WTC11 (cell line): ENCODE measurements around the gene GDI1. TPM values are rescaled to one million over a fixed set of nuclear protein-coding genes. Genes with fewer than 3 reads are reported as not detected.

Experiments
- ATAC-seq: fragments of 200-7000 bp; cut with Tn5 transposase; 2 replicates; pipeline ENCODE4 v1.10.0; 2021; ENCODE audit warnings: mild to moderate bottlenecking, moderate library complexity
- CTCF ChIA-PET: fragments of 300-600 bp; sonication (Branson Sonifier 250); formaldehyde crosslinking; loops from one replicate; lab custom pipeline; 2021; ENCODE audit warnings: antibody characterized with exemption; lab: Charles Lee
- POLR2A ChIA-PET: fragments of 350-600 bp; sonication (Branson Sonifier 250); formaldehyde crosslinking; loops from one replicate; lab custom pipeline; 2021; ENCODE audit warnings: antibody characterized with exemption; lab: Charles Lee
- DNase-seq: peaks from one replicate; pipeline ENCODE4 v3.0.0; 2021; ENCODE audit warnings: low spot score
- H3K27ac Mint-ChIP-seq: 2 replicates; pipeline ENCODE4 v1.8.0; 2021; ENCODE audit warnings: mixed read lengths
- H3K27me3 Mint-ChIP-seq: 2 replicates; pipeline ENCODE4 v1.8.0; 2021; ENCODE audit warnings: low read depth, mild to moderate bottlenecking, moderate library complexity, mixed read lengths
- H3K36me3 Mint-ChIP-seq: 2 replicates; pipeline ENCODE4 v1.8.0; 2021; ENCODE audit warnings: mixed read lengths
- H3K4me1 Mint-ChIP-seq: 2 replicates; pipeline ENCODE4 v1.8.0; 2022; ENCODE audit warnings: mixed read lengths
- H3K4me3 Mint-ChIP-seq: 2 replicates; pipeline ENCODE4 v1.8.0; 2021; ENCODE audit warnings: mild to moderate bottlenecking, moderate library complexity, mixed read lengths
- H3K9me3 Mint-ChIP-seq: 2 replicates; pipeline ENCODE4 v1.8.0; 2021; ENCODE audit warnings: mixed read lengths
- EMX1 ChIP-seq: fragments of 250-450 bp; sonication (Bioruptor Pico); IDR thresholded peaks from 2 replicates; pipeline ENCODE4 v1.8.0; 2021; ENCODE audit warnings: mild to moderate bottlenecking
- ESRRA ChIP-seq: sonication (generic); formaldehyde crosslinking; IDR thresholded peaks from 2 replicates; pipeline ENCODE4 v1.8.1; 2022; ENCODE audit warnings: mild to moderate bottlenecking, missing genetic modification reagents, borderline replicate concordance
- FOXP1 ChIP-seq: sonication (generic); formaldehyde crosslinking; IDR thresholded peaks from 2 replicates; pipeline ENCODE4 v1.8.0; 2022; ENCODE audit warnings: missing genetic modification reagents, mild to moderate bottlenecking, moderate library complexity, borderline replicate concordance
- GTF2I ChIP-seq: fragments of 250-450 bp; sonication (Bioruptor Pico); conservative IDR thresholded peaks from 2 replicates; pipeline ENCODE4 v1.4.0; 2021; ENCODE audit warnings: mild to moderate bottlenecking
- HMGA2 ChIP-seq: fragments of 250-450 bp; sonication (Bioruptor Pico); IDR thresholded peaks from 2 replicates; pipeline ENCODE4 v1.4.0; 2021; ENCODE audit warnings: mild to moderate bottlenecking, moderate library complexity
- JUN ChIP-seq: sonication (generic); formaldehyde crosslinking; IDR thresholded peaks from 2 replicates; pipeline ENCODE4 v1.8.0; 2023; ENCODE audit warnings: mild to moderate bottlenecking, missing genetic modification reagents
- NFATC4 ChIP-seq: fragments of 250-450 bp; sonication (Bioruptor Pico); IDR thresholded peaks from 2 replicates; pipeline ENCODE4 v1.9.0; 2021; ENCODE audit warnings: mild to moderate bottlenecking
- NR2C2 ChIP-seq: sonication (generic); formaldehyde crosslinking; IDR thresholded peaks from 2 replicates; pipeline ENCODE4 v1.8.0; 2022; ENCODE audit warnings: mild to moderate bottlenecking, missing genetic modification reagents
- OVOL2 ChIP-seq: fragments of 250-450 bp; sonication (Bioruptor Pico); IDR thresholded peaks from 2 replicates; pipeline ENCODE4 v1.9.0; 2021; ENCODE audit warnings: mild to moderate bottlenecking, borderline replicate concordance
- SMAD3 ChIP-seq: sonication (generic); formaldehyde crosslinking; IDR thresholded peaks from 2 replicates; pipeline ENCODE4 v1.8.0; 2022; ENCODE audit warnings: missing genetic modification reagents, mild to moderate bottlenecking, borderline replicate concordance
- SMAD4 ChIP-seq: sonication (generic); formaldehyde crosslinking; IDR thresholded peaks from 2 replicates; pipeline ENCODE4 v1.8.0; 2022; ENCODE audit warnings: mild to moderate bottlenecking, missing genetic modification reagents
- ZNF219 ChIP-seq: sonication (generic); formaldehyde crosslinking; IDR thresholded peaks from 2 replicates; pipeline ENCODE4 v1.8.0; 2023; ENCODE audit warnings: missing genetic modification reagents, mild to moderate bottlenecking, borderline replicate concordance
- ZNF232 ChIP-seq: sonication (generic); formaldehyde crosslinking; IDR thresholded peaks from 2 replicates; pipeline ENCODE4 v1.8.0; 2022; ENCODE audit warnings: mild to moderate bottlenecking, missing genetic modification reagents
- total RNA-seq: library from RNA; stranded (reverse); gene quantifications from 3 replicates; pipeline ENCODE4 v1.2.3, GENCODE V29; 2021
- TF ChIP-seq, protein P1 (sequence below): sonication (generic); formaldehyde crosslinking; IDR thresholded peaks from 2 replicates; pipeline ENCODE4 v1.8.1; 2023; ENCODE audit warnings: mild to moderate bottlenecking, missing genetic modification reagents, borderline replicate concordance
- TF ChIP-seq, protein P2 (sequence below): sonication (generic); formaldehyde crosslinking; IDR thresholded peaks from 2 replicates; pipeline ENCODE4 v1.8.0; 2023; ENCODE audit warnings: mild to moderate bottlenecking, missing genetic modification reagents
- TF ChIP-seq, protein P3 (sequence below): fragments of 250-450 bp; sonication (Bioruptor Pico); IDR thresholded peaks from 2 replicates; pipeline ENCODE4 v1.8.0; 2021; ENCODE audit warnings: mild to moderate bottlenecking
- TF ChIP-seq, protein P4 (sequence below): sonication (generic); formaldehyde crosslinking; IDR thresholded peaks from 2 replicates; pipeline ENCODE4 v1.8.0; 2023; ENCODE audit warnings: missing genetic modification reagents
- TF ChIP-seq, protein P5 (sequence below): sonication (generic); formaldehyde crosslinking; IDR thresholded peaks from 2 replicates; pipeline ENCODE4 v1.8.0; 2023; ENCODE audit warnings: missing genetic modification reagents, mild to moderate bottlenecking, borderline replicate concordance
- TF ChIP-seq, protein P6 (sequence below): sonication (generic); formaldehyde crosslinking; IDR thresholded peaks from 2 replicates; pipeline ENCODE4 v1.8.0; 2022; ENCODE audit warnings: mild to moderate bottlenecking, missing genetic modification reagents
- TF ChIP-seq, protein P7 (sequence below): fragments of 250-450 bp; sonication (Bioruptor Pico); IDR thresholded peaks from 2 replicates; pipeline ENCODE4 v1.9.0; 2021; ENCODE audit warnings: mild to moderate bottlenecking

Gene GDI1
- total RNA-seq, 1 experiment from 2014 or later: 108 TPM

DNA sequence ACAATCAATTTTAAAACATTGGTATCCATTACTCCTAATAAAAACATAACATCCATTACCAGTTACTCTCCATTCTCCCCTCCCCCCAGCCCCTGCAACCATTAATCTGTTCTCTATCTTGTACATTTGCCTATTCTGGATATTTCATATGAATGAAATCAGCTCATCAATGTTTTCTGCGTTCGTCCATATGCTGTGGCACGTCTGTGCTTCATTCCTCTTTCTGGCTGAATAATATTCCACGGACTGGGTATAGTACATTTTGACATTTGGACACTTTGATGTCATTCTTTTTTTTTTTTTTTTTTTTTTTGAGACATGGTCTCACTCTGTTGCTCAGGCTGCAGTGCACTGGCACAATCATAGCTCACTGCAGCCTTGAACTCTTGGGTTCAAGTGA is 33.1 kb upstream of the GDI1 start (continued):
- TF ChIP-seq, protein P1, sequence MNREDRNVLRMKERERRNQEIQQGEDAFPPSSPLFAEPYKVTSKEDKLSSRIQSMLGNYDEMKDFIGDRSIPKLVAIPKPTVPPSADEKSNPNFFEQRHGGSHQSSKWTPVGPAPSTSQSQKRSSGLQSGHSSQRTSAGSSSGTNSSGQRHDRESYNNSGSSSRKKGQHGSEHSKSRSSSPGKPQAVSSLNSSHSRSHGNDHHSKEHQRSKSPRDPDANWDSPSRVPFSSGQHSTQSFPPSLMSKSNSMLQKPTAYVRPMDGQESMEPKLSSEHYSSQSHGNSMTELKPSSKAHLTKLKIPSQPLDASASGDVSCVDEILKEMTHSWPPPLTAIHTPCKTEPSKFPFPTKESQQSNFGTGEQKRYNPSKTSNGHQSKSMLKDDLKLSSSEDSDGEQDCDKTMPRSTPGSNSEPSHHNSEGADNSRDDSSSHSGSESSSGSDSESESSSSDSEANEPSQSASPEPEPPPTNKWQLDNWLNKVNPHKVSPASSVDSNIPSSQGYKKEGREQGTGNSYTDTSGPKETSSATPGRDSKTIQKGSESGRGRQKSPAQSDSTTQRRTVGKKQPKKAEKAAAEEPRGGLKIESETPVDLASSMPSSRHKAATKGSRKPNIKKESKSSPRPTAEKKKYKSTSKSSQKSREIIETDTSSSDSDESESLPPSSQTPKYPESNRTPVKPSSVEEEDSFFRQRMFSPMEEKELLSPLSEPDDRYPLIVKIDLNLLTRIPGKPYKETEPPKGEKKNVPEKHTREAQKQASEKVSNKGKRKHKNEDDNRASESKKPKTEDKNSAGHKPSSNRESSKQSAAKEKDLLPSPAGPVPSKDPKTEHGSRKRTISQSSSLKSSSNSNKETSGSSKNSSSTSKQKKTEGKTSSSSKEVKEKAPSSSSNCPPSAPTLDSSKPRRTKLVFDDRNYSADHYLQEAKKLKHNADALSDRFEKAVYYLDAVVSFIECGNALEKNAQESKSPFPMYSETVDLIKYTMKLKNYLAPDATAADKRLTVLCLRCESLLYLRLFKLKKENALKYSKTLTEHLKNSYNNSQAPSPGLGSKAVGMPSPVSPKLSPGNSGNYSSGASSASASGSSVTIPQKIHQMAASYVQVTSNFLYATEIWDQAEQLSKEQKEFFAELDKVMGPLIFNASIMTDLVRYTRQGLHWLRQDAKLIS (CRISPR knock-in tag): no peak
- no peak for TF ChIP-seq ZNF219 (CRISPR knock-in tag)

DNA sequence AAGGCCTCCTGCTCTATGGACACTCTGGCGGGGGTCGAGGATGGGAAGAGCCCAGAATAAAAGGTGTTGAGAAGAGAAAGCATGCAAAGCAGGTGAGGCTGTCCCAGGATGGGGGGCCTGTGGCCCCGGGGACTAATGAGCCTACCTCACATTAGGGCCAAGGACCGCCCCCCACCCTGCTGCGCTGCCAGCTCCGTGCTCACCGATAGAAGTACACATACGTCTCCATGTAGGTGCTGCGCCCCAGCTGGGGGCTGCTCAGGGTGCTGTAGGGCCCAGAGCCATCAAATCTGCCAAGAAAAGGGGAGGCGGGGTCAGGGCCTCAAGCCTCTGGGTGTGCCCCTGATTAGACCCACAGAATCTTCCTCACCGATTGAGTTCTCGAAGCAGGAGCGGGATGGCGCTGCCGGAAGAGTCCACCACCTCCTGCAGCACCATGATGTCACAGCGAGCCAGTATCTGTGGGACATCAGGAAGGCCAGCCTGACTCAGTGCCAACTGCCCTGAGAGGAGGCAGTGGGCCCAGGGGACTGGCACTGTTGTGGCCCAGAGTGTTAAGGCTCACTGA is 32.2 kb upstream of the GDI1 start:
- H3K27me3 Mint-ChIP-seq: no peaks in the 10 kb centered on the region
- ATAC-seq (no peak), DNase-seq (no peak)
- CTCF ChIA-PET: no interaction called here
- POLR2A ChIA-PET: no interaction called here
- H3K4me3 Mint-ChIP-seq: no peak overlapping the region
- peaks cover 17% of the 10 kb centered on the region for H3K4me1 Mint-ChIP-seq
- no peaks in the 10 kb centered on the region for H3K9me3 Mint-ChIP-seq
- H3K27ac Mint-ChIP-seq: no peak overlapping the region
- peaks cover 12% of the 10 kb centered on the region for H3K36me3 Mint-ChIP-seq
- TF ChIP-seq NFATC4: no peak
- TF ChIP-seq, protein P2, sequence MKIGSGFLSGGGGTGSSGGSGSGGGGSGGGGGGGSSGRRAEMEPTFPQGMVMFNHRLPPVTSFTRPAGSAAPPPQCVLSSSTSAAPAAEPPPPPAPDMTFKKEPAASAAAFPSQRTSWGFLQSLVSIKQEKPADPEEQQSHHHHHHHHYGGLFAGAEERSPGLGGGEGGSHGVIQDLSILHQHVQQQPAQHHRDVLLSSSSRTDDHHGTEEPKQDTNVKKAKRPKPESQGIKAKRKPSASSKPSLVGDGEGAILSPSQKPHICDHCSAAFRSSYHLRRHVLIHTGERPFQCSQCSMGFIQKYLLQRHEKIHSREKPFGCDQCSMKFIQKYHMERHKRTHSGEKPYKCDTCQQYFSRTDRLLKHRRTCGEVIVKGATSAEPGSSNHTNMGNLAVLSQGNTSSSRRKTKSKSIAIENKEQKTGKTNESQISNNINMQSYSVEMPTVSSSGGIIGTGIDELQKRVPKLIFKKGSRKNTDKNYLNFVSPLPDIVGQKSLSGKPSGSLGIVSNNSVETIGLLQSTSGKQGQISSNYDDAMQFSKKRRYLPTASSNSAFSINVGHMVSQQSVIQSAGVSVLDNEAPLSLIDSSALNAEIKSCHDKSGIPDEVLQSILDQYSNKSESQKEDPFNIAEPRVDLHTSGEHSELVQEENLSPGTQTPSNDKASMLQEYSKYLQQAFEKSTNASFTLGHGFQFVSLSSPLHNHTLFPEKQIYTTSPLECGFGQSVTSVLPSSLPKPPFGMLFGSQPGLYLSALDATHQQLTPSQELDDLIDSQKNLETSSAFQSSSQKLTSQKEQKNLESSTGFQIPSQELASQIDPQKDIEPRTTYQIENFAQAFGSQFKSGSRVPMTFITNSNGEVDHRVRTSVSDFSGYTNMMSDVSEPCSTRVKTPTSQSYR (CRISPR knock-in tag): no peak
- no peak for TF ChIP-seq NR2C2
- TF ChIP-seq, protein P3, sequence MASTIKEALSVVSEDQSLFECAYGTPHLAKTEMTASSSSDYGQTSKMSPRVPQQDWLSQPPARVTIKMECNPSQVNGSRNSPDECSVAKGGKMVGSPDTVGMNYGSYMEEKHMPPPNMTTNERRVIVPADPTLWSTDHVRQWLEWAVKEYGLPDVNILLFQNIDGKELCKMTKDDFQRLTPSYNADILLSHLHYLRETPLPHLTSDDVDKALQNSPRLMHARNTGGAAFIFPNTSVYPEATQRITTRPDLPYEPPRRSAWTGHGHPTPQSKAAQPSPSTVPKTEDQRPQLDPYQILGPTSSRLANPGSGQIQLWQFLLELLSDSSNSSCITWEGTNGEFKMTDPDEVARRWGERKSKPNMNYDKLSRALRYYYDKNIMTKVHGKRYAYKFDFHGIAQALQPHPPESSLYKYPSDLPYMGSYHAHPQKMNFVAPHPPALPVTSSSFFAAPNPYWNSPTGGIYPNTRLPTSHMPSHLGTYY (CRISPR knock-in tag): no peak
- TF ChIP-seq, protein P4, sequence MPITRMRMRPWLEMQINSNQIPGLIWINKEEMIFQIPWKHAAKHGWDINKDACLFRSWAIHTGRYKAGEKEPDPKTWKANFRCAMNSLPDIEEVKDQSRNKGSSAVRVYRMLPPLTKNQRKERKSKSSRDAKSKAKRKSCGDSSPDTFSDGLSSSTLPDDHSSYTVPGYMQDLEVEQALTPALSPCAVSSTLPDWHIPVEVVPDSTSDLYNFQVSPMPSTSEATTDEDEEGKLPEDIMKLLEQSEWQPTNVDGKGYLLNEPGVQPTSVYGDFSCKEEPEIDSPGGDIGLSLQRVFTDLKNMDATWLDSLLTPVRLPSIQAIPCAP (CRISPR knock-in tag): no peak
- TF ChIP-seq, protein P5, sequence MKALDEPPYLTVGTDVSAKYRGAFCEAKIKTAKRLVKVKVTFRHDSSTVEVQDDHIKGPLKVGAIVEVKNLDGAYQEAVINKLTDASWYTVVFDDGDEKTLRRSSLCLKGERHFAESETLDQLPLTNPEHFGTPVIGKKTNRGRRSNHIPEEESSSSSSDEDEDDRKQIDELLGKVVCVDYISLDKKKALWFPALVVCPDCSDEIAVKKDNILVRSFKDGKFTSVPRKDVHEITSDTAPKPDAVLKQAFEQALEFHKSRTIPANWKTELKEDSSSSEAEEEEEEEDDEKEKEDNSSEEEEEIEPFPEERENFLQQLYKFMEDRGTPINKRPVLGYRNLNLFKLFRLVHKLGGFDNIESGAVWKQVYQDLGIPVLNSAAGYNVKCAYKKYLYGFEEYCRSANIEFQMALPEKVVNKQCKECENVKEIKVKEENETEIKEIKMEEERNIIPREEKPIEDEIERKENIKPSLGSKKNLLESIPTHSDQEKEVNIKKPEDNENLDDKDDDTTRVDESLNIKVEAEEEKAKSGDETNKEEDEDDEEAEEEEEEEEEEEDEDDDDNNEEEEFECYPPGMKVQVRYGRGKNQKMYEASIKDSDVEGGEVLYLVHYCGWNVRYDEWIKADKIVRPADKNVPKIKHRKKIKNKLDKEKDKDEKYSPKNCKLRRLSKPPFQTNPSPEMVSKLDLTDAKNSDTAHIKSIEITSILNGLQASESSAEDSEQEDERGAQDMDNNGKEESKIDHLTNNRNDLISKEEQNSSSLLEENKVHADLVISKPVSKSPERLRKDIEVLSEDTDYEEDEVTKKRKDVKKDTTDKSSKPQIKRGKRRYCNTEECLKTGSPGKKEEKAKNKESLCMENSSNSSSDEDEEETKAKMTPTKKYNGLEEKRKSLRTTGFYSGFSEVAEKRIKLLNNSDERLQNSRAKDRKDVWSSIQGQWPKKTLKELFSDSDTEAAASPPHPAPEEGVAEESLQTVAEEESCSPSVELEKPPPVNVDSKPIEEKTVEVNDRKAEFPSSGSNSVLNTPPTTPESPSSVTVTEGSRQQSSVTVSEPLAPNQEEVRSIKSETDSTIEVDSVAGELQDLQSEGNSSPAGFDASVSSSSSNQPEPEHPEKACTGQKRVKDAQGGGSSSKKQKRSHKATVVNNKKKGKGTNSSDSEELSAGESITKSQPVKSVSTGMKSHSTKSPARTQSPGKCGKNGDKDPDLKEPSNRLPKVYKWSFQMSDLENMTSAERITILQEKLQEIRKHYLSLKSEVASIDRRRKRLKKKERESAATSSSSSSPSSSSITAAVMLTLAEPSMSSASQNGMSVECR (CRISPR knock-in tag): no peak
- TF ChIP-seq GTF2I: no peak
- no peak for TF ChIP-seq SMAD3
- no peak for TF ChIP-seq ESRRA
- TF ChIP-seq OVOL2 (CRISPR knock-in tag): no peak
- no peak for TF ChIP-seq ZNF232 (CRISPR knock-in tag)
- TF ChIP-seq JUN (CRISPR knock-in tag): no peak
- no peak for TF ChIP-seq HMGA2 (CRISPR knock-in tag)
- TF ChIP-seq, protein P6, sequence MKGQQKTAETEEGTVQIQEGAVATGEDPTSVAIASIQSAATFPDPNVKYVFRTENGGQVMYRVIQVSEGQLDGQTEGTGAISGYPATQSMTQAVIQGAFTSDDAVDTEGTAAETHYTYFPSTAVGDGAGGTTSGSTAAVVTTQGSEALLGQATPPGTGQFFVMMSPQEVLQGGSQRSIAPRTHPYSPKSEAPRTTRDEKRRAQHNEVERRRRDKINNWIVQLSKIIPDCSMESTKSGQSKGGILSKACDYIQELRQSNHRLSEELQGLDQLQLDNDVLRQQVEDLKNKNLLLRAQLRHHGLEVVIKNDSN (CRISPR knock-in tag): no peak
- no peak for TF ChIP-seq EMX1 (CRISPR knock-in tag)
- no peak for TF ChIP-seq FOXP1 (CRISPR knock-in tag)
- TF ChIP-seq, protein P7, sequence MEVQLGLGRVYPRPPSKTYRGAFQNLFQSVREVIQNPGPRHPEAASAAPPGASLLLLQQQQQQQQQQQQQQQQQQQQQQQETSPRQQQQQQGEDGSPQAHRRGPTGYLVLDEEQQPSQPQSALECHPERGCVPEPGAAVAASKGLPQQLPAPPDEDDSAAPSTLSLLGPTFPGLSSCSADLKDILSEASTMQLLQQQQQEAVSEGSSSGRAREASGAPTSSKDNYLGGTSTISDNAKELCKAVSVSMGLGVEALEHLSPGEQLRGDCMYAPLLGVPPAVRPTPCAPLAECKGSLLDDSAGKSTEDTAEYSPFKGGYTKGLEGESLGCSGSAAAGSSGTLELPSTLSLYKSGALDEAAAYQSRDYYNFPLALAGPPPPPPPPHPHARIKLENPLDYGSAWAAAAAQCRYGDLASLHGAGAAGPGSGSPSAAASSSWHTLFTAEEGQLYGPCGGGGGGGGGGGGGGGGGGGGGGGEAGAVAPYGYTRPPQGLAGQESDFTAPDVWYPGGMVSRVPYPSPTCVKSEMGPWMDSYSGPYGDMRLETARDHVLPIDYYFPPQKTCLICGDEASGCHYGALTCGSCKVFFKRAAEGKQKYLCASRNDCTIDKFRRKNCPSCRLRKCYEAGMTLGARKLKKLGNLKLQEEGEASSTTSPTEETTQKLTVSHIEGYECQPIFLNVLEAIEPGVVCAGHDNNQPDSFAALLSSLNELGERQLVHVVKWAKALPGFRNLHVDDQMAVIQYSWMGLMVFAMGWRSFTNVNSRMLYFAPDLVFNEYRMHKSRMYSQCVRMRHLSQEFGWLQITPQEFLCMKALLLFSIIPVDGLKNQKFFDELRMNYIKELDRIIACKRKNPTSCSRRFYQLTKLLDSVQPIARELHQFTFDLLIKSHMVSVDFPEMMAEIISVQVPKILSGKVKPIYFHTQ (CRISPR knock-in tag): no peak
- TF ChIP-seq SMAD4: no peak
